ENCODE results near the gene IGFBPL1. TPM values are rescaled to one million over a fixed set of nuclear protein-coding genes. Genes with fewer than 3 reads are reported as not detected.

IGFBPL1 gene
- total and polyA plus RNA-seq, 7 experiments from 2014 or later: not detected

- H3K36me3 Mint-ChIP-seq: peaks cover 0 to 4% (median 0%) of the 10 kb centered on the region in 5 donors
- CTCF ChIA-PET: no interaction called here
- peaks cover 0 to 3% (median 0%) of the 10 kb centered on the region in 7 donors for H3K4me1 Mint-ChIP-seq
- POLR2A ChIA-PET: no interaction called here
- H3K9me3 Mint-ChIP-seq: peaks cover 0 to 7% (median 0%) of the 10 kb centered on the region in 11 donors
- no peak overlapping the region for H3K27ac ChIP-seq (ENCODE audit: low read depth, low read length)
- no peaks in the 10 kb centered on the region for H3K27me3 ChIP-seq (ENCODE audit: control insufficient read depth in 2 of 2, insufficient read depth in 2 of 2, low read length in 2 of 2)
- peaks cover 0 to under 1% (median 0%) of the 10 kb centered on the region in 3 experiments for H3K9me3 ChIP-seq (ENCODE audit: control insufficient read depth in 2 of 3, low read length in 3 of 3)
- no peak overlapping the region for H3K4me3 ChIP-seq (ENCODE audit: low read length)
- H3K4me1 ChIP-seq (ENCODE audit: control insufficient read depth in 2 of 2, insufficient read depth in 2 of 2, low read length in 2 of 2): no peaks in the 10 kb centered on the region
- no peak for ATAC-seq
- H3K27ac Mint-ChIP-seq: no peak overlapping the region
- H3K27me3 Mint-ChIP-seq: peaks cover 0 to 31% (median 6%) of the 10 kb centered on the region in 5 donors
- intact Hi-C loops (cut with micrococcal nuclease): no loop called here
- no peak for DNase-seq
- no peaks in the 10 kb centered on the region for H3K36me3 ChIP-seq (ENCODE audit: control insufficient read depth in 2 of 3, insufficient read depth in 3 of 3, low read length in 3 of 3)
- H3K4me3 Mint-ChIP-seq: no peak overlapping the region
Measured at GRCh38 chr9:38445154-38446043, 21.1 kb upstream of the IGFBPL1 start.

DNA sequence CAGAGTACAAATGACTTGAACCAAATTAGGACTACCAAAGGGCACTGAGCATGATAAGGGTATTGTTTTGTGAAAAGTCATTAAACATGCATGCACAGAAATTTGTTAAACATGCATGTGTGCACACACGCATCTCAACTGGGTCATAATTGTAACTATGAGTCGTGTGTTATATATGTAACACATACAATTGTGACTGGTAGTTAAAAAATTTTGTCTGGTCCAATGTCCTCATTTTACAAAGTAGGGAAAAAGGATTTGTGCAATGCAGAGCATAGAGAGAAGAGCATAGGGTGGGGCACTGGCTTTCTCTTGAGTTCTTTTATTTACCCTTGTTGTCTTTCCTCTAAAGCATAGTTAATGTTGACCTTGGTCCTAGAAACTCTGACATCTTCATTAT, 19.3 kb upstream of the IGFBPL1 start:
- DNase-seq (no peak), ATAC-seq (no peak)
- ChIA-PET POLR2A (no interaction called here), CTCF (no interaction called here)
- H3K36me3 ChIP-seq (ENCODE audit: control insufficient read depth in 2 of 3, insufficient read depth in 3 of 3, low read length in 3 of 3): no peaks in the 10 kb centered on the region
- H3K4me1 ChIP-seq (ENCODE audit: control insufficient read depth in 2 of 2, insufficient read depth in 2 of 2, low read length in 2 of 2): no peaks in the 10 kb centered on the region
- H3K27ac ChIP-seq (ENCODE audit: low read depth, low read length): no peak overlapping the region
- H3K4me3 ChIP-seq (ENCODE audit: low read length): no peak overlapping the region
- Mint-ChIP-seq H3K4me3 (no peak overlapping the region), H3K27me3 (peaks cover 0 to 22% (median 6%) of the 10 kb centered on the region in 5 donors), H3K27ac (no peak overlapping the region), H3K4me1 (peaks cover 0 to 6% (median 0%) of the 10 kb centered on the region in 7 donors), H3K36me3 (no peaks in the 10 kb centered on the region), H3K9me3 (peaks cover 0 to 2% (median 0%) of the 10 kb centered on the region in 11 donors)
- H3K27me3 ChIP-seq (ENCODE audit: control insufficient read depth in 2 of 2, insufficient read depth in 2 of 2, low read length in 2 of 2): no peaks in the 10 kb centered on the region
- H3K9me3 ChIP-seq (ENCODE audit: control insufficient read depth in 2 of 3, low read length in 3 of 3): no peaks in the 10 kb centered on the region
- intact Hi-C loops (cut with micrococcal nuclease): no loop called here

DNA sequence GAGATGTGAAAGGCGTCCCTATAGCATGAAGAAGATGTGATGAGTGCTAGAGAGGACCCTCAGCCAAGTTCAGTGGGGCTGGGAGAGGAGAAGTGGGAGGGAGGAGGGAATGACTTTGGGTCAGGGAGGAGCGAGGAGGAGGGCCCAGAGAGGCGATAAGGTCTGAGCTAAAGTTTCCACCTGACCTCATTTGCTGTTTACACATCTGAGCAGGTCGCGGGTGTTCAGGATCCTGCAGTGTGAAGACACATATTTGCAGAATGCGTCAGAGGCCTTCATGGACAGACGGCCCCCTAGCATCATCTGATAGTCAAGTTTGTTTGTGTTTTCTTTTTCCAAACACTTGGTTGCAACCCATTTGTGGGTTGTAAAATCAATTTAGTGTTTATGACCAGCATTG, 18.9 kb upstream of the IGFBPL1 start:
- Mint-ChIP-seq H3K36me3 (no peaks in the 10 kb centered on the region), H3K9me3 (peaks cover 0 to 2% (median 0%) of the 10 kb centered on the region in 11 donors), H3K4me3 (peak overlapping the region in 1 of 10 donors; percentile 22), H3K27ac (no peak overlapping the region), H3K4me1 (peaks cover 0 to 6% (median 0%) of the 10 kb centered on the region in 7 donors), H3K27me3 (peaks cover 0 to 22% (median 6%) of the 10 kb centered on the region in 5 donors)
- Histone ChIP-seq H3K4me3 (ENCODE audit: low read length) (no peak overlapping the region), H3K9me3 (ENCODE audit: control insufficient read depth in 2 of 3, low read length in 3 of 3) (no peaks in the 10 kb centered on the region), H3K36me3 (ENCODE audit: control insufficient read depth in 2 of 3, insufficient read depth in 3 of 3, low read length in 3 of 3) (no peaks in the 10 kb centered on the region), H3K27ac (ENCODE audit: low read depth, low read length) (no peak overlapping the region), H3K4me1 (ENCODE audit: control insufficient read depth in 2 of 2, insufficient read depth in 2 of 2, low read length in 2 of 2) (no peaks in the 10 kb centered on the region), H3K27me3 (ENCODE audit: control insufficient read depth in 2 of 2, insufficient read depth in 2 of 2, low read length in 2 of 2) (no peaks in the 10 kb centered on the region)
- CTCF ChIA-PET: no interaction called here
- POLR2A ChIA-PET: no interaction called here
- no peak for DNase-seq
- no peak for ATAC-seq
- intact Hi-C loops (cut with micrococcal nuclease): no loop called here

DNA sequence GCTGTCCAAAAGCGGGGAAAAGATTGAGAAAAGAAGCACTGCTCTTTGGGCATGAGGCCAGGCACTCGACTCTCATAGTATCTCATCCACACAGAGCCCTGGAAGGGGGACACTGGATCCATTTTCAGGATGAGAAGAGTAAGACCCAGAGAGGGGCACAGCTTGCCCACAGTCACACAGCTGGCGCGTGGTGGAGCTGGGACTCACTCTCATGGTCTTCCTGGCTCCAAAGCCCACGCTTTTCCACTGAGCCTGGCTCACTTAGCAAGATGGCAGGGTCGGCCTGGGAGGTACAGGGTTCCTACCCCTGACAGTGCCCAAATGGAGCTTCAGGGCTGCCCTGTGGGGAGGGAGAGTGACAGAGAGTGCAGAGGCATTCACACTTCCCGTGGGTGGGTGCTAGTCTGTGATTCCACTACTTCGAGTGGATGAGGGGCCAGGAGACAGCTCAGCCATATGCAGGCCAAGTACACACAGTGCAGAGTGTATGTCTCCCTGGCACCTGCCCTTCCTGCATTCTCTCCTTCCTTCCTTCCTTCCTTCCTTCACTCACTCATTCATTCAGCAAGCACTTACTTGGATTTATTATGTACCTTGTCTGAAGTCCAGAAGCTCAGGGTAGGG, 18.3 kb upstream of the IGFBPL1 start:
- peak overlapping the region in 1 of 10 donors; percentile 22 for H3K4me3 Mint-ChIP-seq
- Histone ChIP-seq H3K27ac (ENCODE audit: low read depth, low read length) (no peak overlapping the region), H3K27me3 (ENCODE audit: control insufficient read depth in 2 of 2, insufficient read depth in 2 of 2, low read length in 2 of 2) (no peaks in the 10 kb centered on the region), H3K36me3 (ENCODE audit: control insufficient read depth in 2 of 3, insufficient read depth in 3 of 3, low read length in 3 of 3) (no peaks in the 10 kb centered on the region), H3K4me1 (ENCODE audit: control insufficient read depth in 2 of 2, insufficient read depth in 2 of 2, low read length in 2 of 2) (no peaks in the 10 kb centered on the region), H3K9me3 (ENCODE audit: control insufficient read depth in 2 of 3, low read length in 3 of 3) (no peaks in the 10 kb centered on the region), H3K4me3 (ENCODE audit: low read length) (no peak overlapping the region)
- H3K36me3 Mint-ChIP-seq: no peaks in the 10 kb centered on the region
- H3K9me3 Mint-ChIP-seq: peaks cover 0 to 2% (median 0%) of the 10 kb centered on the region in 11 donors
- H3K27me3 Mint-ChIP-seq: peaks cover 0 to 18% (median 6%) of the 10 kb centered on the region in 5 donors
- DNase-seq (no peak), ATAC-seq (no peak)
- POLR2A ChIA-PET: no interaction called here
- intact Hi-C loops (cut with micrococcal nuclease): no loop called here
- no peak overlapping the region for H3K27ac Mint-ChIP-seq
- CTCF ChIA-PET: no interaction called here
- H3K4me1 Mint-ChIP-seq: peaks cover 0 to 7% (median 0%) of the 10 kb centered on the region in 7 donors

DNA sequence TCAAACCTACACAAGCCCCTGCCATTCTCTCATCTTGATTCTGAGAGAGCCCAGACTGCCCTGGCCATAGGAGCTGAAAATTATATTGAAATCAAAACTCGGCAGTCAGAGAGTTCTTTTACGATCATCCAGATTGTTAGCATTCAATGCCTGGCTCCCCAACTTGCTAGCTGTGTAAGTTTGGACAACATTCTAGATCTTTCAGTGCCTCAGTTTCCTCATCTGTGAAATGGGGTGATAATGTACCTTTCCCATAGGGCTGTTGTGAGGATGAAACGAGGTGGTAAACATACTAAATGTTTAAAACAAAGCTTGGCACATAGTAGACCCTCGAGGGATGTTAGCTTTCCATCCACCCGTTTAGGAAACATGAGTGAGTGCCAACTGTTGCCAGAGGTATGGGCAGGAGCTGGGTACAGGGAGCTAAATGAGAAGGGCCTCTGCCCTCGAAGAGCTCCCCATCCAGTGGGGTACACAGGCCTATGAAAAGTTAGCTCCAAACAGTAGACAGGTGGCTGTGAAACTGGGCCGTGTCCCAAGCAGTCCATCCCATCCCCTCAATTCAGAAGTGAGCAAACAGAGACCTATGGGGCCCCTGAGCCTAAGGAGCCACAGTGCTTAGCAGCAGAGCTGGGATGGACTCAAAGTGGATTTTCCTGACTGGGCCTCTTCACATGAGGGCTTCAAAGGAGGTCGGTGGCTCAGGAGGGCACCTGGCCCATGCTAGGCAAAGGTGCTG, 17.3 kb upstream of the IGFBPL1 start:
- no peaks in the 10 kb centered on the region for H3K27me3 ChIP-seq (ENCODE audit: control insufficient read depth in 2 of 2, insufficient read depth in 2 of 2, low read length in 2 of 2)
- no peak overlapping the region for H3K4me3 ChIP-seq (ENCODE audit: low read length)
- DNase-seq: no peak
- H3K27ac ChIP-seq (ENCODE audit: low read depth, low read length): no peak overlapping the region
- H3K27ac Mint-ChIP-seq: no peak overlapping the region
- H3K36me3 Mint-ChIP-seq: no peaks in the 10 kb centered on the region
- no peak for ATAC-seq
- intact Hi-C loops (cut with micrococcal nuclease): no loop called here
- no peaks in the 10 kb centered on the region for H3K4me1 ChIP-seq (ENCODE audit: control insufficient read depth in 2 of 2, insufficient read depth in 2 of 2, low read length in 2 of 2)
- H3K4me1 Mint-ChIP-seq: peaks cover 0 to 9% (median 0%) of the 10 kb centered on the region in 7 donors
- peaks cover 0 to 3% (median 0%) of the 10 kb centered on the region in 11 donors for H3K9me3 Mint-ChIP-seq
- no peaks in the 10 kb centered on the region for H3K36me3 ChIP-seq (ENCODE audit: control insufficient read depth in 2 of 3, insufficient read depth in 3 of 3, low read length in 3 of 3)
- H3K4me3 Mint-ChIP-seq: no peak overlapping the region
- CTCF ChIA-PET: no interaction called here
- peaks cover 0 to 11% (median 6%) of the 10 kb centered on the region in 5 donors for H3K27me3 Mint-ChIP-seq
- no peaks in the 10 kb centered on the region for H3K9me3 ChIP-seq (ENCODE audit: control insufficient read depth in 2 of 3, low read length in 3 of 3)
- POLR2A ChIA-PET: no interaction called here

DNA sequence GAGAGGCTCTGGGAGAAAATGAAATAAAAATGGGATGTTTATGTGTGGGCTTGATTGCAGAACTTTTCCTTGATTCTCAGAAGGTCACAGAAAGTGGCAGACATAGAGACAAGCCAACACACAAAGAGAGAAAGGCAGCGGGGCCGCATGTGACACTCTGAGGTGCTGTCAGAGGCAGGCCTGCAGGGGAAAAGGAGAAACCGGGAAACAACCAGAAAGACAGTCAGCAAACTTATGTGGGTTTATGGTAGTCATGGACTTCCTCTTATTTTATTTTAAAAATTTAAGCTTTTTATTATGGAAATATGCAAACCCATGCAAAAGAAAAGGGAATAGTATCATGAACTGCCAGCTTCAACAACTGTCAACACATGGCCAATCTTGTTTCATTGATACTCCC, 16.3 kb upstream of the IGFBPL1 start:
- intact Hi-C loops (cut with micrococcal nuclease): no loop called here

More for the DNA sequence above, 16.3 kb upstream of the IGFBPL1 start:
- no peaks in the 10 kb centered on the region for H3K36me3 Mint-ChIP-seq
- no peak overlapping the region for H3K4me3 Mint-ChIP-seq
- ChIA-PET POLR2A (interaction anchor here (1.1 kb wide), 1 partner anchor 39 kb away, joined by 3 read pairs; no protein-coding TSS in a partner anchor), CTCF (interaction anchor here (1.4 kb wide), 1 partner anchor 9 kb away, joined by 4 read pairs; no protein-coding TSS in a partner anchor)
- Histone ChIP-seq H3K4me1 (ENCODE audit: control insufficient read depth in 2 of 2, insufficient read depth in 2 of 2, low read length in 2 of 2) (no peaks in the 10 kb centered on the region), H3K4me3 (ENCODE audit: low read length) (no peak overlapping the region), H3K27me3 (ENCODE audit: control insufficient read depth in 2 of 2, insufficient read depth in 2 of 2, low read length in 2 of 2) (no peaks in the 10 kb centered on the region), H3K36me3 (ENCODE audit: control insufficient read depth in 2 of 3, insufficient read depth in 3 of 3, low read length in 3 of 3) (no peaks in the 10 kb centered on the region), H3K9me3 (ENCODE audit: control insufficient read depth in 2 of 3, low read length in 3 of 3) (no peaks in the 10 kb centered on the region), H3K27ac (ENCODE audit: low read depth, low read length) (no peak overlapping the region)
- peaks cover 0 to 9% (median 0%) of the 10 kb centered on the region in 7 donors for H3K4me1 Mint-ChIP-seq
- H3K27me3 Mint-ChIP-seq: peaks cover 0 to 6% (median 0%) of the 10 kb centered on the region in 5 donors
- DNase-seq (no peak), ATAC-seq (no peak)
- peaks cover 0 to 3% (median 0%) of the 10 kb centered on the region in 11 donors for H3K9me3 Mint-ChIP-seq
- peak overlapping the region in 1 of 9 donors; percentile 60 for H3K27ac Mint-ChIP-seq

All from naive thymus-derived CD4-positive, alpha-beta T cell (primary cell).